SK-N-SH (cell line): ENCODE results near the gene VAMP2.

Experiments used
- CHD2 ChIP-seq: fragments of 150-350 bp; IDR thresholded peaks from 2 replicates; pipeline ENCODE4 v1.6.1; 2018; ENCODE audit warnings: low read length; ENCODE audit not compliant: partially characterized antibody
- GATA2 ChIP-seq: sonication (generic); formaldehyde crosslinking; IDR thresholded peaks from 2 replicates; pipeline ENCODE4 v1.5.0; 2020; ENCODE audit warnings: mild to moderate bottlenecking, missing genetic modification reagents
- MXI1 ChIP-seq: IDR thresholded peaks from 2 replicates; pipeline ENCODE4 v1.6.1; 2012; ENCODE audit warnings: mild to moderate bottlenecking, low read depth, low read length, improper control_type of control experiment
- POLR2AphosphoS5 ChIP-seq: IDR thresholded peaks from 2 replicates; pipeline ENCODE4 v1.6.1; 2012; ENCODE audit warnings: low read depth, low read length
- TCF12 ChIP-seq: IDR thresholded peaks from 2 replicates; pipeline ENCODE4 v1.4.0; 2012
- TEAD4 ChIP-seq: IDR thresholded peaks from 2 replicates; pipeline ENCODE4 v1.4.0; 2012; ENCODE audit warnings: mild to moderate bottlenecking, borderline replicate concordance; ENCODE audit not compliant: insufficient read depth
- TF ChIP-seq, protein P1 (sequence below): fragments of 200-600 bp; sonication (generic); IDR thresholded peaks from 2 replicates; pipeline ENCODE4 v1.6.1; 2017; ENCODE audit warnings: antibody characterized with exemption, mild to moderate bottlenecking, moderate library complexity
- TF ChIP-seq, protein P2 (sequence below): IDR thresholded peaks from 2 replicates; pipeline ENCODE4 v1.4.0; 2012; ENCODE audit warnings: low read depth, borderline replicate concordance
- TF ChIP-seq, protein P3 (sequence below): fragments of 150-350 bp; IDR thresholded peaks from 2 replicates; pipeline ENCODE4 v1.6.1; 2016; ENCODE audit warnings: mild to moderate bottlenecking, low read depth, low read length

DNA sequence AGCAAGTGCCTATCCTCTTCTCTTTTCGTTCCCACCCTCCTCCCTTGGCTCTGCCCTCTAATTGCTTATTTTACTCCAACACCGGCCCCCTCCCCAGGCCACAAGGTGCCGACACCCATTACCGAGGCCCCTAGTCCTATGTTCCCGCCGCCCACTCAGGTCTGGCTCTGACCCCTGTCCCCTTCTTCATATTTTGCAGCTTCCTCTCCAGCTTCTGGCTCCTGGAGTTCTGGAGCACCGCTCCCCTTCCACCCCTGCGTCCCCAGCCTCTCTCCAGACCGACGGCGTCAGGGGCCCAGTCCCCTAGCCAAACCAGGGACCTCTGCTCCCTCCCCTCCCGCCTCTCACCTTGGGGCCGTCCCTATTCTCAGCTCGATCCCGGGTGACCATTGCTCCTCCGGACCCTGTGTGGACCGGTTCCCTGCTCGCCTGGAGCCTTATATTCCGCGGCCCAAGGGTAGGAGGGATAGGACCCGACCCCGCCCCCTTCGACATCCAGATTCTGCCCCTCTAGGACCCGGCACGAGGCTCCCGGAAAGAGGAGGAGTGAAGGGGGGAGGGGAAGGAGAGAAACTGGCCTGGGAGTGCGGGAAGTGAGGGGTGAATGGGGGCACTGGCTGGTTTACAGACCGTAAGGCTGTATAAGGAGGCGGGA is 38.9 kb downstream of the VAMP2 start, which contains the start of gene HES7:
- TF ChIP-seq, protein P1, sequence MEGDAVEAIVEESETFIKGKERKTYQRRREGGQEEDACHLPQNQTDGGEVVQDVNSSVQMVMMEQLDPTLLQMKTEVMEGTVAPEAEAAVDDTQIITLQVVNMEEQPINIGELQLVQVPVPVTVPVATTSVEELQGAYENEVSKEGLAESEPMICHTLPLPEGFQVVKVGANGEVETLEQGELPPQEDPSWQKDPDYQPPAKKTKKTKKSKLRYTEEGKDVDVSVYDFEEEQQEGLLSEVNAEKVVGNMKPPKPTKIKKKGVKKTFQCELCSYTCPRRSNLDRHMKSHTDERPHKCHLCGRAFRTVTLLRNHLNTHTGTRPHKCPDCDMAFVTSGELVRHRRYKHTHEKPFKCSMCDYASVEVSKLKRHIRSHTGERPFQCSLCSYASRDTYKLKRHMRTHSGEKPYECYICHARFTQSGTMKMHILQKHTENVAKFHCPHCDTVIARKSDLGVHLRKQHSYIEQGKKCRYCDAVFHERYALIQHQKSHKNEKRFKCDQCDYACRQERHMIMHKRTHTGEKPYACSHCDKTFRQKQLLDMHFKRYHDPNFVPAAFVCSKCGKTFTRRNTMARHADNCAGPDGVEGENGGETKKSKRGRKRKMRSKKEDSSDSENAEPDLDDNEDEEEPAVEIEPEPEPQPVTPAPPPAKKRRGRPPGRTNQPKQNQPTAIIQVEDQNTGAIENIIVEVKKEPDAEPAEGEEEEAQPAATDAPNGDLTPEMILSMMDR: no peak
- no peak for TF ChIP-seq POLR2AphosphoS5
- TF ChIP-seq, protein P2, sequence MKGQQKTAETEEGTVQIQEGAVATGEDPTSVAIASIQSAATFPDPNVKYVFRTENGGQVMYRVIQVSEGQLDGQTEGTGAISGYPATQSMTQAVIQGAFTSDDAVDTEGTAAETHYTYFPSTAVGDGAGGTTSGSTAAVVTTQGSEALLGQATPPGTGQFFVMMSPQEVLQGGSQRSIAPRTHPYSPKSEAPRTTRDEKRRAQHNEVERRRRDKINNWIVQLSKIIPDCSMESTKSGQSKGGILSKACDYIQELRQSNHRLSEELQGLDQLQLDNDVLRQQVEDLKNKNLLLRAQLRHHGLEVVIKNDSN: no peak
- no peak for TF ChIP-seq TCF12
- TF ChIP-seq GATA2 (CRISPR knock-in tag): no peak
- TF ChIP-seq CHD2: no peak
- TF ChIP-seq, protein P3, sequence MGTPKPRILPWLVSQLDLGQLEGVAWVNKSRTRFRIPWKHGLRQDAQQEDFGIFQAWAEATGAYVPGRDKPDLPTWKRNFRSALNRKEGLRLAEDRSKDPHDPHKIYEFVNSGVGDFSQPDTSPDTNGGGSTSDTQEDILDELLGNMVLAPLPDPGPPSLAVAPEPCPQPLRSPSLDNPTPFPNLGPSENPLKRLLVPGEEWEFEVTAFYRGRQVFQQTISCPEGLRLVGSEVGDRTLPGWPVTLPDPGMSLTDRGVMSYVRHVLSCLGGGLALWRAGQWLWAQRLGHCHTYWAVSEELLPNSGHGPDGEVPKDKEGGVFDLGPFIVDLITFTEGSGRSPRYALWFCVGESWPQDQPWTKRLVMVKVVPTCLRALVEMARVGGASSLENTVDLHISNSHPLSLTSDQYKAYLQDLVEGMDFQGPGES: no peak
- no peak for TF ChIP-seq TEAD4
- no peak for TF ChIP-seq MXI1
